NCI-H2081 (cell line): ENCODE results near the gene CPA2.
"Not testable (repeated sequence)": the region's sequence is repeated elsewhere in the genome, so short reads cannot be mapped to it uniquely, and the experiment has no call there.

Experiments
- DNase-seq, 2 experiments: peaks; one replicate each; lab custom pipeline; 2025; lab: John Stamatoyannopoulos, UW

The CPA2 gene

GRCh38 chr7:130266258-130266960 is at the start of gene CPA2:
TSS of gene CPA2 (plus strand) at chr7:130266863. CDS start at chr7:130266882, 19 bp downstream.
- no peak for DNase-seq

DNA sequence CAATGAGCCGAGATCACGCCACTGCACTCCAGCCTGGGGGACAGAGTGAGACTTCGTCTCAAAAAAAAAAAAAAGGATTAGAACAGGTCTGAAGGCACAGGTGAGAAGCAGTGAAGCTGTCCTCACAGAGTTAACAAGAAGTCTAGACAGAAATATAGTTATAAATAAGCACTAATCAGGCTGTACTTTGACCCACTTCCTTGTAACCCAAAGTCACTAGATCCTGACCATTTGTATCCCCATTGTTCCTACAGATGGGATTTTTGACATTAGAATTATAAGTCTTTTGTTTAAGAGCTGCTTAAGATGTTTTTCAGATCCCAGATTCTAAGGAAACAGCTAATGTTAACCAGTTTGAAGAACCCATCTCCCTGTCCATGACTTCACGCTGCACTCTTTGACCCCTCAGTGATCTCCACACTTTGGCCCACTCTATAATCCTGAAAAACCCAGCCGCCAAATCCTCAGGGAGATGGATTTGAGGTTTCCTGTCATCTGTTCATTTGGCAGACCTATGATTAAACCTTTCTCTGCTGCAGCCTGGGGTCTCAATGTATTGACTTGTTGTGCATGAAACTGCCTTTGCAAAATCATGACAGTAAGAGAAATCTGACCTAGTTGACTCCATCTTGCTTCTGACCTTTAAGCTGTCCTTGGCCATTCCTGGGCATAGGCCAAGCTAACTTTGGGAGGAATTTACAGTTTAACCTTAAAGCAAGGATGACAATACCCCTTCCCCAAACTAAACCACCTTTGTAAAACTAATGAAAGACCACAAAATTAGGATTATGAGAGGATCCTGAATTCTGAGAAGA is 47.6 kb upstream of the CPA2 start:
- DNase-seq = no peak

DNA sequence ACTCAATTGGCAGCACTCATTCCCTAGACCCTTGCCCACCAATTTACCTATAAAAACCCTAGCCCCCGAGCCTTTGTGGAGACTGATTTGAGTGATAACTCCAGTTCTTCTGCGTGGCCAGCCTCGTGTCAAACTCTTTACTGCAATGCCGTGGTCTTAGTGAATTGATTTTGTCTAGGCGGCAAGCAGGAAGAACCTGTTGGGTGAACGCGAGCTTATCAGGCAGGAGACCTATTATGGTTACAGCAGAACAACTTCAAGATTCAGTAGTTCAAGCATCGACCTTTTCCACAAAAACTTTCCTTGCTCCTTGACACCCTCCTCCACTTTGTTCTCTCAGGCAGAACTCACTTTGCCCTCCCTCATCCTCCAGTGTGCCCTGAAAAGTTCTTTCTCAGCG is 46.8 kb upstream of the CPA2 start:
- DNase-seq = no peak

GRCh38 chr7:130221746-130222145 is 44.9 kb upstream of the CPA2 start:
- no peak for DNase-seq

DNA sequence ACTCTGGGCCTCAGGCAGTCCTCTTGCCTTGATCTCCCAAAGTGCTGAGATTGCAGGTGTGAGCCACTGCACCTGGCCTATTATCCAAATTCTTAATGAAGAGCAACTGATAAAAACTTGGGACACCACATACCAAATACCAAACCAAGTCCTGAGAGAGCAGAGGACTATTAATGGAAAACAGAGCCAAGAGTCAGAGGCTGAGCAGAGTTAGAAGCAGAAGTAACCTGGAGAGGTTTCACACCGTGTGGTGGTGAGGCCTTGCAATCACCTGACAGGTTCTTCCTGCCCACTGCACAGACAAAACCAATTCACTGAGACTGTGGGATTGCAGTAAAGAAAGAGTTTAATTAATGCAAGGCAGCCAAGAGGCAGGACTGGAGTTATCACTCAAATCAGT is 43.0 kb upstream of the CPA2 start:
- DNase-seq = no peak

DNA sequence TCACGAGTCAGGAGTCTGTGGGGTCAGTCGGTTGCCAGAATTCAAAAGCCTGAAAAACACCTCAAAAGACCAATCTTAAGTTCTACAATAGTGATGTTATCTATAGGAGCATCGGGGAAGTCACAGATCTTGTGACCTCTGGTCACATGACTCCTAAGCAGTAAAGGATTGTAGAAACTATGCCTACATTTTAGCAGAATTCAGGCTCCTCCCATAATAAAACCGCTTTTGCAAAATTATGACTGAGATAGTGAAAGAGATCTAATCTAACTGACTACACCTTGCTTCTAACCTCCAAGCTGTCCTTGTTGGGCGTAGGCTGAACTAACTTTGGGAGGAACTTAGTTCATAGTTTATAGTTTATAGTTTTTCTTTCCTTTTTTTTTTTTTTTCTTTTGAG is 42.5 kb upstream of the CPA2 start:
- no peak for DNase-seq

DNA sequence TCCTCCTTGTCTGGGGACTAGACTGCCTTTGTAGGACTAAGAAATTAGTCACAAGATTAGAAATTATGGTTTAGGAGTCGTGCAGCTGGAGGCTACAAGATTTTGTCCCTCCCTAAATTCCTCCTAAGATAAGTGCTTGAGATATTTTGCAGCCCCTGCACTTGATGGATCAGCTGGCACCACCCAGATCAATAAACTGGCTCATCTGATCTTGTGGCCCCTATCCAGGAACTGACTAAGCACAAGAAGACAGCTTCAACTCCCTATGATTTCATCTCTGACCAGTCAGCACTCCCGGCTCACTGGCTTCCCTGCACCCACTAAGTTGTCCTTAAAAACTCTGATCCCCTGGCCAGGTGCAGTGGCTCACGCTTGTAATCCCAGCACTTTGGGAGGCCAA is 41.7 kb upstream of the CPA2 start:
- DNase-seq = not testable (repeated sequence)

DNA sequence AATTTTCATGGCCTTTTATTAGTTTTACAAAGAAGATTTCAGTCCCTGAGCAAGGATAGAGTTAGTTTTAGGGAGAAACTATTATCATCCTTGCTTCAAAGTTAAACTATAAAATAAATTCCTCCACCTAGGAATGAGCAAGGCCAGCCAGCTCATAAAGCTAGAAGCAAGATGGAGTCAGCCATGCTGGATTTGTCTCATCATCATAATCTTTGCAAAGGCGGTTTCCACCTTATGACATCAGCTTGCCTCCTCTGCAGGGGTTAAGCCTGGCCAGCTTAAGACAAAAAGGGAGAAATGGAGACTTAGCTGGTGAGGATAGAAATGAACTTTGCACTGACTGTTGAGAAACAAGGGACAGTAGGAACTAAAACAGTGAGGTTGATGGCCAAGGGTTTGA is 40.3 kb upstream of the CPA2 start:
- DNase-seq = no peak

DNA sequence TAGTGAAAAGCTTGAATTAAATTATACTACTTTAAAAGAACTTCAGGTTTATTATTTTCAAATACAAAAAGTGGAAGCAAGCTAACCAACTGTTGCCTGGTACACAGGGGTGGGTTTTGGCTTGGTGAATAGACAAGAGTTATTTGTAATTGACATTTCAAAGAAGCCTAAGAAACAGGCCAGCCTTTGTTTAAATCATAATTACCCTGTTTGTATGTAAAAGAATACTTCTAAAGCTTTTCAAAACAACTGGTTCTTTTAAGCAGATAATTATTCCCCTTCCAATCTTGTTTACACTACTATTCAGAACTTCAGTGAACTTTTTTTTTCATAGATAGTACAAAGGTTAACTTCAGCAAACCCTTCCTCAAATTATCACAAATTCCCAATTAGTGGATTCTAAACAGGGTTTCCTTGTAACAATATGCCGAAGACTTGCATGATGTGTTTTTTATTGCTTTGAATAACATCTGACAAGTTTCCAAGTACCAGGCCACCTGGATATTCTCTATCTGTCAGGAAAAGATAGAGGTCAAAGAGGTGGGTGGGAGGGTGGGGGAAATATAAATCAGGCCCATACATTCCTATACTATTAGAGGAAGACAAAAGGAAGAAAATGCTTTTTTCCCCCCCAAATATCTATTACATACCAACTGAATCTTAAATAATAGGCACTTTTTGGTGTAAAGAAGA is 38.6 kb upstream of the CPA2 start:
- no peak for DNase-seq

DNA sequence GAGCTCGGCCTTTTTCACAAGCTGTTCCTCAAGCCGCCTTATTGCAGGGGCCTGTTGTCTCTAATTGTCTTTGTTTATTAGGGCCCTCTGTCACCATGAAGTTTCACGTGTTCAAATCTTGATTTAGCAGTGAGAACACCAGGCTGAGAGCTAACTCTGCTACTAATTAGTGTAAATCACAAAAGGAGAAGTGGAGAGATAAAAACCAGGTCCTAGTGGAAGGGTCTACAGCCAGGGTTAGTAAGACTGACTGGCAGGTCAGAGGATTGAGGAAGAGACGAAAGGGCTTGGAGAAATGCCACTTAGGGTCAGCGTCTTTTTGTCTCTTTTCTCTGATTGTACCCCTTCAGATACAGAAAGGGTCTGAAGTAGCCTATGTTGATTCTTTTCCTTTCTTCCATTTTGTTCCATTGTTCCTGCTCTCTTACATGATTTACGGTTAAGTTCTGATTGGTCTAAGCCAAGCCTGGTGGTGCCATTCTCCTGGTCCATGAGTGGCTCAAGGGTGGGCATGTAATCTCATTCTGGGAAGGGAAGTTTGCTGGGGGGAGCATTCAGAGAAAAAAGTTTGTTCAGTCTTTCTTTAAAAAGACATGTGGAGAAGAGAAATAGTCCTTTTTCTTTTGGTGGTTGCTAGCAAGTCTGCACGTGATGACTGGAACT is 37.7 kb upstream of the CPA2 start:
- DNase-seq = no peak

- not testable (repeated sequence) for DNase-seq
These were observed 36.7 kb upstream of the CPA2 start for GRCh38 chr7:130229981-130230380.

DNA sequence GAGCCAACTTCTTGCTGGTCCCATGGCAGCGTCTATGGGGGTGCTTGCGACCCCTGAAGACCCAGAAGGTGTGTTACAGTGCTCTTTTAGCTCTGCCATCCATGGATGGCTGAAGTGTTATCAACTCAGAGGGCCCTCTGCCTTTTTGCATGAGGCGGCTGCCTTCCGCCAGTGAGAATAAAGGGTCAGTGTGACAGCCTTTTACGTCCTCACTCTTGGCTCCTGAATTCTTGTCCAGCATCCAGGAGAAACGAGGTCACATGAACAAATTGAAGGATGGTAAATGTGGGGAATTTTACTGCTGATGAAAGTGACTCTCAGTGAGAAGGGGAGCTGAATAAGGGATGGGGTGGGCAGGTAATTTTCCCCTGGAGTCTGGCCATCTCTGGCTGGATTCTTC is 34.9 kb upstream of the CPA2 start:
- no peak for DNase-seq

DNA sequence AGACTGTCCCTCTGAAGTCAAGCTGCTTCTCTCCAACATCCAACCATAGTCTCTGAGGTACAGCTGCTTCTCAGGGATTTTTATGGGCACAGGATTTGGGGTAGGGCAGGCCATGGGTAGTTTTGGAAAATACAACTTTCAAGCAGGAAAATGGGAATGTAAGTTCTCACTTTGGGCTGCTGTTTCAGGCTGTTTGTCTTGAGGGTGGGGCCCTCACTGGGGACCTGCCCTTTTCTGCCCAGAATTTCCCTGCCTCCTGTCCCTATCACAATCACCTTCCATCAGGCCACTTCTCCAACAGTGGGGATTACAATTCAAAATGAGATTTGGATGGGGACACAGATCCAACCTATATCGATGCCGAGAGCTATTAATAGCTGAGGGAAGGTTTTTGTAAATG is 34.5 kb upstream of the CPA2 start:
- no peak for DNase-seq

- no peak for DNase-seq
These were observed 32.6 kb upstream of the CPA2 start for GRCh38 chr7:130234078-130234477.

DNA sequence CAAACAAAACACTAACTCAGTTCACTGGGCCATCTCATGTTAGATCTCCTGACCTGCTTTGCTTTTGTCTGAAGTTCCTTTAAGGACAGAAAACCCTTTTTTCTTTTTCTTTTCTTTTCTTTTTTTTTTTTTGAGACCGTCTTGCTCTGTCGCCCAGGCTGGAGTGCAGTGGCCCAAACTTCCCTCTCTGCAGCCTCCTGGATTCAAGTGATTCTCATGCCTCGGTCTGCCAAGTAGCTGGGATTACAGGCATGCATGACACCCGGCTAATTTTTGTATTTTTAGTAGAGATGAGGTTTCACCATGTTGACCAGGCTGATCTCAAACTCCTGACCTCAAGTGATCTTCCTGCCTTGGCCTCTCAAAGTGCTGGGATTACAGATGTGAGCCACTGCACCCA is 30.3 kb upstream of the CPA2 start:
- DNase-seq = not testable (repeated sequence)

DNA sequence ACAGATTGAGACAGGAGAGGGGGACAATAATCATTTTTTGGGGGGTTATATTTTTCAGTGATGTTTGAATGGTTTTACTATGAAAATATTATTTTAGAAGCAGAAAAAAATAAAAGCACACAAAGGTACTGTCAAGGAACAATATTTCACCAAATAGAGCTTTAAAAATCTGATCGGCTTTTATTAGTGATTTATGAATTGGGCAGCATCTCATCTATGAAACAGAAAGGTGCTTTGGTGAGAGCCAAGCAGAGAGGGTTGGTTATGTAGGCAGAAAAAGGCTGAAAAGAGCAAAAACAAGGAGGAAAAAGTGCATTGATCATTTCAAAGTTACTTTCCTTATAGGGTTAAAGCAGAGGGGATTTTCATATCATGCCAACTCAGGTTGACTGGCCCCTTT is 26.4 kb upstream of the CPA2 start:
- DNase-seq = no peak

- peak; percentile 79 to 83 for DNase-seq
These were observed 24.3 kb upstream of the CPA2 start for GRCh38 chr7:130242198-130243014.

DNA sequence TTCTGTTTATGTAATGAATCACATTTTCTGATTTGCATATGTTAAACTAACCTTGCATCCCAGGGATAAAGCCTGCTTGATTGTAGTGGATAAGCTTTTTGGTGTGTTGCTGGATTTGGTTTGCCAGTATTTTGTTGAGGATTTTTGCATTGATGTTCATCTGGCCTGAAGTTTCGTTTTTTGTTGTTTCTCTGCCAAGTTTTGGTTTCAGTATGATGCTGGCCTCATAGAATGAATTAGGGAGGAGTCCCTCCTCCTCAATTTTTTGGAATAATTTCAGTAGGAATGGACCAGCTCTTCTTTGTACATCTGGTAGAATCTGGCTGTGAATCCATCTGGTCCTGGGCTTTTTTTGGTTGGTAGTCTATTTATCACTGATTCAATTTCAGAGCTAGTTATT is 23.2 kb upstream of the CPA2 start:
- not testable (repeated sequence) for DNase-seq

- DNase-seq = not testable (repeated sequence)
These were observed 20.2 kb upstream of the CPA2 start for GRCh38 chr7:130246491-130246890.

GRCh38 chr7:130248842-130249241 is 17.8 kb upstream of the CPA2 start:
- not testable (repeated sequence) for DNase-seq

DNA sequence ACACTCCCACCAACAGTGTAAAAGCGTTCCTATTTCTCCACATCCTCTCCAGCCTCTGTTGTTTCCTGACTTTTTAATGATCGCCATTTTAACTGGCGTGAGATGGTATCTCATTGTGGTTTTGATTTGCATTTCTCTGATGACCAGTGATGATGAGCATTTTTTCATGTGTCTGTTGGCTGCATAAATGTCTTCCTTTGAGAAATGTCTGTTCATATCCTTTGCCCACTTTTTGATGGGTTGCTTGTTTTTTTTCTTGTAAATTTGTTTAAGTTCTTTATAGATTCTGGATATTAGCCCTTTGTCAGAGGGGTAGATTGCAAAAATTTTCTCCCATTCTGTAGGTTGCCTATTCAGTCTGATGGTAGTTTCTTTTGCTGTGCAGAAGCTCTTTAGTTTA is 17.0 kb upstream of the CPA2 start:
- not testable (repeated sequence) for DNase-seq
